HG02852 (cell line): ENCODE results near the gene TELO2.

Experiments used
- ATAC-seq: cut with Tn5 transposase; IDR thresholded peaks from one replicate; pipeline ENCODE4 v1.9.1; 2021; ENCODE audit warnings: mild to moderate bottlenecking, moderate library complexity; ENCODE audit not compliant: unreplicated experiment

Gene TELO2

GRCh38 chr16:1492923-1493745 lies at the start of gene TELO2:
Gene TELO2, plus strand, starts transcription at chr16:1493360. Its CDS starts 922 bp downstream, at chr16:1494282.
- ATAC-seq, result peak; percentile 75

- no peak for ATAC-seq
Measured at GRCh38 chr16:1443403-1443973, 49.7 kb upstream of the TELO2 start.

- no peak for ATAC-seq
Measured at GRCh38 chr16:1443980-1444729, 49.0 kb upstream of the TELO2 start, which contains the start of gene CCDC154. Gene CCDC154, minus strand, starts transcription at chr16:1444556. Its CDS starts 234 bp downstream, at chr16:1444322.

- no peak for ATAC-seq
Measured at GRCh38 chr16:1444730-1445517, 48.2 kb upstream of the TELO2 start.

GRCh38 chr16:1445518-1446203 lies 47.5 kb upstream of the TELO2 start:
- ATAC-seq, result no peak

- ATAC-seq, result no peak
Measured at GRCh38 chr16:1446296-1447080, 46.7 kb upstream of the TELO2 start.

- no peak for ATAC-seq
Measured at GRCh38 chr16:1447965-1448364, 45.2 kb upstream of the TELO2 start.

- no peak for ATAC-seq
Measured at GRCh38 chr16:1448536-1449116, 44.5 kb upstream of the TELO2 start.

GRCh38 chr16:1449201-1449788 lies 43.9 kb upstream of the TELO2 start:
- ATAC-seq, result no peak

- ATAC-seq, result no peak
Measured at GRCh38 chr16:1450218-1450617, 42.9 kb upstream of the TELO2 start.

GRCh38 chr16:1450841-1451240 lies 42.3 kb upstream of the TELO2 start:
- no peak for ATAC-seq

- no peak for ATAC-seq
Measured at GRCh38 chr16:1451702-1452392, 41.3 kb upstream of the TELO2 start.

GRCh38 chr16:1452530-1452929 lies 40.6 kb upstream of the TELO2 start:
- no peak for ATAC-seq

- no peak for ATAC-seq
Measured at GRCh38 chr16:1453316-1453715, 39.8 kb upstream of the TELO2 start.

- ATAC-seq, result no peak
Measured at GRCh38 chr16:1454561-1454960, 38.6 kb upstream of the TELO2 start.

- no peak for ATAC-seq
Measured at GRCh38 chr16:1455190-1456171, 37.7 kb upstream of the TELO2 start.

GRCh38 chr16:1456951-1457350 lies 36.2 kb upstream of the TELO2 start:
- no peak for ATAC-seq
